GM18868 (cell line): ENCODE data around the gene GRIK5.

Experiments
- ATAC-seq: cut with Tn5 transposase; IDR thresholded peaks from one replicate; pipeline ENCODE4 v1.9.1; 2021; ENCODE audit warnings: mild to moderate bottlenecking, moderate library complexity; ENCODE audit not compliant: unreplicated experiment

GRIK5 gene

DNA sequence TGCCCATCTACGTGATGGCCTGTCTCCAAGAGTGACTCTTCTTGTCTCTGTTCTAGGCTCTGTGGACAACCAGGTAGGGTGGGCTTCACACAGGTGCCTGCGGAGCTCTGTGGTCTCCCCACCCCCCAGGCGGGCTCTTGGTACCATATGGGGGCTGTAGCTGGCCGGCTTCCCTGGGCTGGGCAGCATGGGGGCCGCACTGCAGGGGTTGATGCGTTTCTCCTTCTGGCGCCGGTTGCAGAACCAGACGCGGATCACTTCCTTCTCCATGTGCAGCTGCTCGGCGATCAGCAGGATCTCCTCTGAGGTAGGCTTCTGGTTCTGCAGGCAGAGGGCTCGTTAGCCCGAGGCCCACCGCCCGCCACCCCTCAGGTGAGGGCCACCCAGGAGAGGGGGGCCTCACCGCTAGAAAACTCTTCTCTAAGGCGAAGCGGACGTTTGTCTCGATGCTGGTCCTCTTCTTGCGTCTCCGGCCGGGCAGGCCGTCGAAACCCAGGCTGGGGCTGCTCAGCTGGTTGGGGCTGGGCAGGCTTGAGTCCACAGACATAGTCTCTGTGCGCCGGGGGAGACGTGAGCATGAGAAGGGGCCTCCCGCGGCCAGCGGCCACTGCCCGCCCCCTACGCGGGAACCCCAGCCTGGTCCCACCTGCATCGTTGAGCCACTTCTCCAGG lies 25.3 kb upstream of the GRIK5 start:
- no peak for ATAC-seq

DNA sequence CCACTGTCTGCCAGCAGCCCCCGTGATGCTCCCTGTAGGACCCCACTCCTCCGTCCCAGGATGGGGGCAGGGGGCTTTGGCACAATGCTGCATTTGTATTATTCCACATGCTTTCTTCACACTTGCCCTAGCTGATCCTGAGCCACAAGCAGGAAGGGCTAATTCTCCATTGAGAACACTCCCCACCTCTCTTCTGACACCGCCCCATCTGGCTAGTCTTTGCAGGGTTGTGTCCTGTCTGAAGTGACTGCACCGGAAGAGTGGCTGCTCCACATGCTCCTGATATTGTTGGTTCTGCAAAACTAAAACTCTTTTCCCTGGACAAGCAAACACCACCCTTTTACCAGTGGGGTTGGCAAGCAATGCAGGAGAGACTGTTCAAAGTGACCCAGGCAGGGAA lies 23.9 kb upstream of the GRIK5 start:
- ATAC-seq: no peak

DNA sequence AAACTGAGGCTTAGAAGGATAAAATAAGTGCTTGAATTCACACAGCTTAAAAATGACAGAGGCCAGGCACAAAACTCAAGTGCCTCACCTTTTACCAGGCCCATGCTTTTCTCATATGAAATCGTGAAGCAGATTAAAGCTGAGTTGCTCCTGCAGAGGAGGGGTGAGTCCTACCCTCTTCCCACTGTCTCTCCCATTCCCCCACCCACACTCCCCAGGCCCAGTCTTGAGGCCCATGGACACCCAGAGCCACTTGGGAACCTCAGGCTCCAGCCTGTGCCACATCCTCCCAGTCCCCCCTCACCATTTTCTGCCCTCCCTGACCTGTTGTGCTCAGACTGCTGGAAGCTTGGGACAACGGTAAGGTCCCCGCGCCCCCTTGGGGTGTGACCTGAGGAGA lies 23.5 kb upstream of the GRIK5 start:
- ATAC-seq: no peak

DNA sequence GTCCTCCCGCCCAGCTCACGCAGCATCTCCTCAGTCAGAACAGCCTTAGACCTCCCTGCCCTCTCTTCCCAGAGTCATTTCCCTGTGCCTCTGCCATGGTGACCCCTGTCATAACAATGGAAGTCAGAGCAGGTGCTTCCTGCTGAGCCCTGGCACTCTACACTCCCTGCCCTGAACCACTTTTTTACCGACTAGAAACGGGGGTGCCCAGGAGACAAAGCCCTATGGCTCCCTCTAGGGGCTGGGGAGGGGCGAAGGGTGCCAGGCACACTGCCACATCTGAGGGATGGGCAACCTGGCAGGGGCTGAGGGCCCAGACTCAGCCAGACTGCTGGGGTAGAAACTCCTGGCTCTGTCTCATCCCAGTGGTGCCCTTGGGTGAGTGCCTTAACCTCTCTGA lies 22.3 kb upstream of the GRIK5 start:
- ATAC-seq: no peak

DNA sequence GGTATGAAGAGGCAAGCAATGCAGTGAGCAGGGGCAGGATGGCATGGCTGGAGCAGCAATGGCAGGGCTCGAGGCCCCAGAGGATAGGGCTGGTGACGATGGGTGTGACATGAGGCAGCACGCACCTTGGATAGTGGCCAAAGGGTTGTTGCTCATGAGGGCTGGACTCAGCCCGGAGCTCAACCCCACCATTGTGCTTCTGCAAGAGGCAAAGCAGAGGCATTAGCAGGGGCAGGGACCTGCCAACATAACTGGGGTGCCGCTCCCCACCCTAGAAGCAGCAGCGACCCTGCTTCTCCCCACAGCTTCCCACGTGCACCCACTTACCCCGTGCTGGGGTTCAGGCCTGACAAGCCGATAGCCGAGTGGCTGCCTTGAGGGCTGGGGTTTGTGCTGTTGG lies 21.7 kb upstream of the GRIK5 start:
- no peak for ATAC-seq

DNA sequence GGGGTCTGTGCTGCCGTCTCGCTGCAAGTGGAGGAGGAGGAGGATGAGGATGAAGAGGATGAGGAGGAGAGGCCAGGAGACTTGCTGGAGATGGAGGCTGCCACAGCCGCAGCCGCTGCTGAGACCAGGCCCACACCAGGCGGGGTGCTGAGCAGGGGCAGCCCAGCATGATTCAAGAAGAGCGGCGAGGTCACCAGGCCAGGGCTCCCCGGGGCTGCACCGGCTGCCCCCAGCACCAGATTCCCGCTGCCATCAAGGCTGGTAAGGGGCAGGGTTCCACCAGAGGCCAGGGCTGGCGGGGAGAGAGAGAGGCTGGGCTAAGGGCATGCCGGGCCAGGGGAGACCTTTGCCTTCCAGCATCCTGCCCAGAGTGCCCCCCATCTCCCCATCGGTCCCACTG lies 21.3 kb upstream of the GRIK5 start:
- ATAC-seq: no peak

DNA sequence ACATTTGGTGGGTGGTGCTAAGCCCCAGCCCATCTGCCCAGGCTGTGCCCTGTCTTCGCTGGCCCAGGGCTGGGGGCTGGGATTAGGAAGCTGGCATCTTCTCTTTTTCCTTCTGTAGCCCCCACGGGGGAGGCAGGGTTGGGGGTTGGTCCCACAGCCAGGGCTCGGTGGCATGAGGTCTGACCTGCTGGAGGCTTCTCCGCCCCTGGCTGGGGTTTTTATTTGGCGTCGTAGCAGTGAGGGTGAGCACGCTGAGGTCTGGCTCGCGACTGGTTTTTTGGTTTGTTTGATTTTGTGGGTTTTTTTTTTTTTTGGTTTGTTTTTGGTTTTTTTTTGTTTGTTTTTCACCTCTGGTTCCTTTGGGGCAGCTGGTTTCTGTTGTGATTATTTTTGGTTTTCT lies 20.7 kb upstream of the GRIK5 start:
- no peak for ATAC-seq

DNA sequence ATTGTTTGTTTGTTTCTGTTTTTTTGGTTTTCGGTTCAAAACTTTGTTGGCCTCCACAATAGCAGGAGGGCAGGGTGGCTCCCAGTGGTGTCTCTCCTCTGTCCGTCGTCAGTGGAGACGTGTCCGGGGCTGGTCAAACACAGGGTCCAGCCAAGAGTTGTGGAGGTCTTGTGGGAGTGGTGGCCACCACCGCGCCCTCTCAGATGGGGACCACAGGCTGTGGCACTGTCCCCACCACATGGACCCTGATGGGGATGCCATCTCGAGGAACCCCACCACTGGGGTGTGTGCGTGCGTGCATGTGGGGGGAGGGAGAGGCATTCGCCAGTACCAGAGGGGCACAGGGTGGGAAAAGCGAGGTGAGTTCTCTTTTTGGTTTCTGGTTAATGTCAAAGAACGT lies 19.8 kb upstream of the GRIK5 start:
- ATAC-seq: no peak

DNA sequence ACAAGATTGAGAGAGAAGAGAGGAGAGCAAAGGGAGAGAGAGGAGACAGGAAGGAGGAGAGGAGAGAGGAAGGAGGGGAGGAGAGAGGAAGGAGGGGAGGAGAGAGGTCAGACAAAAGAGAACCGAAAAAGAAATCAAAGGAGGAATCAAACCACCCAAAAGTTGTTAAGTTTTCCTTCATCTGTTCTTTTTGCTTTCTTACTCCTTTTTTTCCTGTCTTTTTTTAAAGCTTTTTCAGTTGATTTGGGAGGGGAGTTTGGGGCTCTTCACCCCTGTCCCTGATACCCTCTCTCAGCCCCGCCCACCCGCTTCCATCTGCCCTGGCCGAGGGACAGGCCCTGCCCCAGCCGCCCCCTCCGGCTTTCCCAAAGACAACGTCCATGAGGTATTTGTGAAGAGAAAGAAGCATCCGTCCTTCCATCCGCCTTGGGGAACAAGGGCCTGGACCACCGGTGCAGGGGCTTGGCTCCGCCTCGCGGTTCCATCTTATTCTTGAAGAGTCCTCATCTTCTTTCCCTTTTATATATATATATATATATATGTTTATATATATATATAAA lies 19.3 kb upstream of the GRIK5 start:
- ATAC-seq: no peak

DNA sequence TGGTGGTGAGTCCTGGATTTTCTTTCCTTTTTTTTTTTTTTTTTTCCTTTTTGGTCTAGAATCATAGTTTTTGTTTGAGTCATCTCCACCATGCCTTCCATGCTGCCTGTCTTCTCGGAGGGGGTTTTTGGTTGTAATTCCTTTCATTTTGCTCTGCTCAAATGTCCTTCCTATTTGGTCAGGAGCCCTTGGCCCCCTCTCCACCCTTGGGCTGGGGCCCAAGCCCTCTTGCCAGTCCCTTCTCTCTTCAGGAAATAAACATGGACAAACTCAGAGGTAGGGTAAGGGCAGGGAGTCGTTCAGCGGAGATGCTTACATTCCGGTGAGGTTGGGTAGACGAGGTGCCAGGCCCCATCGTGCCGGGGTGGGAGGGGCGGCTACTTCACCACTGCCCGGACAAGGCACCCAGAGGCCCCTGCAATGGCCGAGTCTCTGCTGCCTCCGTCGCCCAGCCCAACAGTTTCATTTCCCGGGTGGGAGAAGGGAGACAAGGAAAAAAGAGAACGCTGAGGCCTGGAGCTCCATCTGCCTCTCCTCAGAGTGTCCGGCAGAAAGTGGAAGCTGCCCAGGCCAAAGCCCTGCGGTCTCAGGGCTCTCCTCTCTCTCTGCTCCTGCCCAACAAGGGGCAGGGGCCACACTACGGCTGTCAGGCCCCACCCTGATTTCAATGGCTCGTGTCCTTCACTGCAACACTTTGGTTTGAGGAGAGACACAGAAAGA lies 18.6 kb upstream of the GRIK5 start:
- ATAC-seq: no peak

DNA sequence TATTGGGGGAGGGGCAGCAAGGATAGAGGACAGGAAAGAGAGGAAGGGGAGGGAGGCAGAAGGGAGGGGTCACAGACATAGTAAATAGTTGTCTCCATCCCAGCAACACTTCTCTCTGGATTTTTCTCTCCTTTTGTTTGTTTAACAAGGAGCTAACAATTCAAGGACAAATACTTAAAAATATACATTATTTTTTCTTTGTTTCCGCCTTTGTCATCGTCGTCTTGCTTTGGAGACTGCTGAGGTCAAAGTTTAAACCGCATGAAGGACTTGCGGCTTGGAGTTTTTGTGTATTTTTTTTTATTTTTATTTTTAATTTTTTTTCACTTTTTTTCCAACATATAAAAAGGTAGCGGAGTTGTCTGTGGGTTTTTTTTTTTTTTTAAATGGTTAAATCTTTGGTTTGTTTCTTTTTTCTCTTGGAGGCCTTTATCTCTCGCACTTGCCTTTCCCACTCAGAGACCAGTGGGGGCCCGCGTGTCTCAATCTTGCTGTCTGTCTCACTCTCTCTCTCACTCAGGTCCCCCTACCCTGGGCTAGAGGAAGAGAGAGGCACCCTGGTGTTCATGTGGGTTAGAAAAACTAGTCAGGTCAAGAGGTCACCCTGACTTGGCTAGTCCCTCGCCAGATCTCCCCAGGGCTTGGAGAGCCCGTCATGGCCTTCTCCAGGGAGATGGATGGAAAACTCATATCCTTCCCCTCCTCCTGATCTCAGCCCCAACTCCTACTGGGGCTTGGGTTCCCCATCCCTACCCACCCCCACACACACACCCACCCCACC lies 17.0 kb upstream of the GRIK5 start:
- no peak for ATAC-seq

DNA sequence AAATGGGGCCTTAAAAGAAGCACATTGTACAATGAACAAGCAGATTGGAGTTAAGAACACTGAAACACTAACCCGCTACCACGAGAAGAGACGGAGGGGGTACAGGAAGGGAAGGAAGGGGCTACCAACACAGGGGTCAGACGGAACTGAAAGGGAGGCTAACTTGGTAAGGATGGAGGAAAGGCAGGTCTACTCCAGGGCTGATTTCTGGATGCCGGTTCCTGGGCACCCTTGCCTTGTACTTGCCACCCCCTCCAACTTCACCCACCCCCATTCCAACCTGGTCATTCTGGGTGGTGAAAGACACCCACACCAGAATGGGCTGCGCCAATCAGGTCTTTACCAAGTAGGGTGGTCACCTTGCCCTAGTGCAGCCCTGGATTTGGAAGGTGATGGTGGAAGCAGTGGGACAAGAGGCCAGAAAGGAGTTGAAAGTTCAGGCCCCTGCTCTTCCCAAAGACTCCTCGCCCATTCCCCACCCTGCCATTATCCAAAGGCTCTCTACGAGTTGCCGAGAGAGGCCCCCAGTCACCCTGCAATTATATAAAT lies 16.3 kb upstream of the GRIK5 start:
- ATAC-seq: no peak

DNA sequence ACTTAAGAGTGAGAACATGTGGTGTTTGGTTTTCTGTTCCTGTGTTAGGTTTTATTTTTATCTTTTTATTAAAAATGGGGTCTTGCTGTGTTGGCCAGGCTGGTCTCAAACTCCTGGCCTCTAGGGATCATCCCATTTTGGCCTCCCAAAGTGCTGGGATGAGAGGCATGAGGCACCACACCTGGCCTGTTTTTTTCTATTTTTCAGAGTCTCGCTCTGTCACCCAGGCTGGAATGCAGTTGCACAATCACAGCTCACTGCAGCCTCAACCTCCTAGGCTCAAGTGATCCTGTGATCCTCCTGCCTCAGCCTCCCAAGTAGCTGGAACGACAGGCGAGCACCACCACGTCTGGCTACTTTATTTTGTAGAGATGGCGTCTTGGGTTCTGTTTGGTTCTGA lies 13.5 kb upstream of the GRIK5 start:
- no peak for ATAC-seq

DNA sequence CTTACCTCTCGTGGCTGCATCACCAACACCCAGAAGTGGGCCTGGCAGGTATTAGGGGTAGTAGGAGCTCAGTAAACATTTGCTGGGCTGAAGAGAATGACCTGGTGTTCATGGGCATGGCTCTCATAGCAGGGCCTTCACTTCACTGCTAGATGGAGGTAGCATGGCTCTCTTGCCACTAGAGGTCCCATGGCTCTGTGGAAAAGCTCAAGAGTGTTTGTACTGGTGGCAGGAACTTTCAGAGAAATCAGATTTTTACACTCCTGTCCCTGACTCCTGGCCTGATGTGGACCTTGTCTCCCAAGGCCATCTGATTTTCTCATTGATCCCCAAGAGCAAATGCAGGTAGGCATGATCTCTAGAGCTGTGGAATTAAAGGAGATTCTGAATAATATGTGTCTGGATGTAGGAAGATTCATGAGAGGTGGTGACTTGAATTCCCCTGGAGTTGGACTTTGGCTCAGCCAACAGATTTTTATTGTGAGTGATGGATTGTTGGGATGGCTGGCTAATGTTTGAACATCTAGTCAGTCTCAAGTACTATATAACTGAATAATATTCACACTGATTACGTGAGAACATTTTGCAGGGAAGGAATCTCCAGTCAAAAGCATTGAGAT lies 11.7 kb upstream of the GRIK5 start:
- ATAC-seq: no peak

DNA sequence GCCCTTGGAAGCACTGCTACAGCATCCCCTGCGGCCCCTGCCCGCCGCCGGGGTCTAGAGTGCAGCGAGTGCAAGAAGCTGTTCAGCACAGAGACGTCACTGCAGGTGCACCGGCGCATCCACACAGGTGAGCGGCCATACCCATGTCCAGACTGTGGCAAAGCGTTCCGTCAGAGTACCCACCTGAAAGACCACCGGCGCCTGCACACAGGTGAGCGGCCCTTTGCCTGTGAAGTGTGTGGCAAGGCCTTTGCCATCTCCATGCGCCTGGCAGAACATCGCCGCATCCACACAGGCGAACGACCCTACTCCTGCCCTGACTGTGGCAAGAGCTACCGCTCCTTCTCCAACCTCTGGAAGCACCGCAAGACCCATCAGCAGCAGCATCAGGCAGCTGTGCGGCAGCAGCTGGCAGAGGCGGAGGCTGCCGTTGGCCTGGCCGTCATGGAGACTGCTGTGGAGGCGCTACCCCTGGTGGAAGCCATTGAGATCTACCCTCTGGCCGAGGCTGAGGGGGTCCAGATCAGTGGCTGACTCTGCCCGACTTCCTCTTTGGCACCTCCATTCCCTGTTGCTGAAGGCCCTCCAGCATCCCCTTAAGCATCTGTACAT lies 10.9 kb upstream of the GRIK5 start:
- no peak for ATAC-seq

DNA sequence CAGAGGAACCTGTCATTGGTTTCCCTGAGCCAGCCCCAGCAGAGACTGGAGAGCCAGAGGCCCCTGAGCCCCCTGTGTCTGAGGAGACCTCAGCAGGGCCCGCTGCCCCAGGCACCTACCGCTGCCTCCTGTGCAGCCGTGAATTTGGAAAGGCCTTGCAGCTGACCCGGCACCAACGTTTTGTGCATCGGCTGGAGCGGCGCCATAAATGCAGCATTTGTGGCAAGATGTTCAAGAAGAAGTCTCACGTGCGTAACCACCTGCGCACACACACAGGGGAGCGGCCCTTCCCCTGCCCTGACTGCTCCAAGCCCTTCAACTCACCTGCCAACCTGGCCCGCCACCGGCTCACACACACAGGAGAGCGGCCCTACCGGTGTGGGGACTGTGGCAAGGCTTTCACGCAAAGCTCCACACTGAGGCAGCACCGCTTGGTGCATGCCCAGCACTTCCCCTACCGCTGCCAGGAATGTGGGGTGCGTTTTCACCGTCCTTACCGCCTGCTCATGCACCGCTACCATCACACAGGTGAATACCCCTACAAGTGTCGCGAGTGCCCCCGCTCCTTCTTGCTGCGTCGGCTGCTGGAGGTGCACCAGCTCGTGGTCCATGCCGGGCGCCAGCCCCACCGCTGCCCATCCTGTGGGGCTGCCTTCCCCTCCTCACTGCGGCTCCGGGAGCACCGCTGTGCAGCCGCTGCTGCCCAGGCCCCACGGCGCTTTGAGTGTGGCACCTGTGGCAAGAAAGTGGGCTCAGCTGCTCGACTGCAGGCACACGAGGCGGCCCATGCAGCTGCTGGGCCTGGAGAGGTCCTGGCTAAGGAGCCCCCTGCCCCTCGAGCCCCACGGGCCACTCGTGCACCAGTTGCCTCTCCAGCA lies 10.1 kb upstream of the GRIK5 start:
- ATAC-seq: no peak

DNA sequence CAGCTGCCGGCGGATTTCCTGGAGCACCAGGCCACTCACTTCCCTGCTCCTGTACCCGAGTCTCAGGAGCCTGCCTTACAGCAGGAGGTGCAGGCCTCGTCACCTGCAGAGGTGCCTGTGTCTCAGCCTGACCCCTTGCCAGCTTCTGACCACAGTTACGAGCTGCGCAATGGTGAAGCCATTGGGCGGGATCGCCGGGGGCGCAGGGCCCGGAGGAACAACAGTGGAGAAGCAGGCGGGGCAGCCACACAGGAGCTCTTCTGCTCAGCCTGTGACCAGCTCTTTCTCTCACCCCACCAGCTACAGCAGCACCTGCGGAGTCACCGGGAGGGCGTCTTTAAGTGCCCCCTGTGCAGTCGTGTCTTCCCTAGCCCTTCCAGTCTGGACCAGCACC lies 9.3 kb upstream of the GRIK5 start:
- no peak for ATAC-seq

DNA sequence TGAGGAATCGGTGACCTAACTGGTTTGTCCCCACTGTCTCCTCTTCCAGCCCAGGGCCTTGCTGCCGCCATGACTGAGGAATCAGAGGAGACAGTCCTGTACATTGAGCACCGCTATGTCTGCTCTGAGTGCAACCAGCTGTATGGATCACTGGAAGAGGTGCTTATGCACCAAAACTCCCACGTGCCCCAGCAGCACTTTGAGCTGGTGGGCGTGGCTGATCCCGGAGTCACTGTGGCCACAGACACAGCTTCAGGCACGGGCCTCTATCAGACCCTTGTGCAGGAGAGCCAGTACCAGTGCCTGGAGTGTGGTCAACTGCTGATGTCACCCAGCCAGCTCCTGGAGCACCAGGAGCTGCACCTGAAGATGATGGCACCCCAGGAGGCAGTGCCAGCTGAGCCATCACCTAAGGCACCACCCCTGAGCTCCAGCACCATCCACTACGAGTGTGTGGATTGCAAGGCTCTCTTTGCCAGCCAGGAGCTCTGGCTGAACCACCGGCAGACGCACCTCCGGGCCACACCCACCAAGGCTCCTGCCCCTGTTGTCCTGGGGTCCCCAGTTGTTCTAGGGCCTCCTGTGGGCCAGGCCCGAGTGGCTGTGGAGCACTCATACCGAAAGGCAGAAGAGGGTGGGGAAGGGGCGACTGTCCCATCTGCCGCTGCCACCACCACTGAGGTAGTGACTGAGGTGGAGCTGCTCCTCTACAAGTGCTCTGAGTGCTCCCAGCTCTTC lies 8.7 kb upstream of the GRIK5 start:
- ATAC-seq: no peak

DNA sequence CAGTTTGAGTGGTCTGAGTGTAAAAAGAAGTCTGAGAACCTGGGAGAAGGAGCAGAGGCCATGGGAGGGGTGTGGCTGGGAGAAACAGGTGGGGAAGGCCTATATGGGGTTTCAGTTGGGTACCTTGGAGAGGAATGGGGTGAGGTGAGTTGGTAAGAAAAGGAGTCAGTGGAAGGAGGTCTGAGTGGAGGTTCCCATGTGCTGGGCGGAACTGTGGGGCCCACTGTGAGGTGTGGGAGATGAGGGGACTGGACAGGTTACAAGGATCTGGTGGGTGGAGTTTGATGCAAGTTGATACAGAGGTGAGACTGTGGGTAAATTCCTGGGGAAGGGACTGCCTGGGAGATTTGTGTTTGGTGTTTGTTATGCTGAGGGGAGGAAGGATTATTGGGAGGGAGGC lies 8.1 kb upstream of the GRIK5 start:
- ATAC-seq: no peak
